ENCODE data around the gene KCTD13. TPM values are rescaled to one million over a fixed set of nuclear protein-coding genes. Genes with fewer than 3 reads are reported as not detected.

KCTD13 gene
- total and polyA plus RNA-seq, 2 of the 8 experiments (the other 6 are each of a cell fraction or from before 2014, with no cell fraction given): 9.2 to 10.8 TPM

GRCh38 chr16:29868396-29869009 is 57.5 kb downstream of the KCTD13 start:
- WGBS, 2 experiments (ENCODE audit: extremely low coverage in 1 of 2, insufficient coverage in 1 of 2, insufficient read length in 1 of 2, insufficient replicate concordance in 2 of 2, low coverage in 1 of 2, low lambda C conversion rate in 2 of 2, missing lambda C conversion rate in 1 of 2): 89% methylated on average over 8 of the region's 8 CpGs; no CpG with 5 or more reads in 1 of the 2 experiments
- DNase-seq (ENCODE audit: low read depth in 1 of 2, low spot score in 2 of 2) (no peak), FAIRE-seq (no peak)
- CTCF ChIA-PET (ENCODE audit: partially characterized antibody): interaction anchor here (0.6 to 1.4 kb wide), 4 partner anchors 9 to 43 kb away, joined by 3 to 4 read pairs (median 3); no protein-coding TSS in a partner anchor
- H3K36me3 ChIP-seq (ENCODE audit: control insufficient read depth in 2 of 4, insufficient read depth in 4 of 4, low read length in 3 of 4): peaks cover 0 to 3% (median 0%) of the 10 kb centered on the region in 4 experiments; a peak in 2 of 8 replicates
- H4K8ac ChIP-seq (ENCODE audit: extremely low read depth, insufficient read depth, low read length): no peak overlapping the region
- POLR2A ChIA-PET (ENCODE audit: partially characterized antibody): interaction anchor here (0.6 to 1.3 kb wide), 5 partner anchors 10 to 152 kb away, joined by 3 to 4 read pairs (median 4); partner anchors contain the start of gene PAGR1
- H2BK120ac ChIP-seq (replicated peaks; ENCODE audit: low read depth, low read length): no peak overlapping the region
- H2AFZ ChIP-seq (ENCODE audit: low read length): no peak overlapping the region
- no peak overlapping the region for H4K5ac ChIP-seq (ENCODE audit: insufficient read length, low read depth, low read length)
- TF ChIP-seq EP300 (IDR thresholded peaks at IDR 0.05; ENCODE audit: borderline replicate concordance in 1 of 2, low read depth in 2 of 2, low read length in 2 of 2) (no peak), KDM5A (IDR thresholded peaks at IDR 0.05; ENCODE audit: low read length) (no peak), ASH2L (IDR thresholded peaks at IDR 0.05; ENCODE audit: low read length) (no peak), BACH1 (IDR thresholded peaks at IDR 0.05; ENCODE audit: low read length) (no peak)
- H3K23ac ChIP-seq (ENCODE audit: insufficient read length): no peak overlapping the region
- no peak overlapping the region for H4K91ac ChIP-seq (replicated peaks; ENCODE audit: insufficient read length, low read length)
- no peak overlapping the region for H2BK15ac ChIP-seq (ENCODE audit: low read length)
- H3K27me3 ChIP-seq (replicated peaks in 1 of 4; ENCODE audit: control insufficient read depth in 3 of 4, extremely low read depth in 1 of 4, insufficient read depth in 3 of 4, low read length in 3 of 4): no peaks in the 10 kb centered on the region
- no peak overlapping the region for H3K4me2 ChIP-seq (ENCODE audit: insufficient read depth in 1 of 2, low read depth in 2 of 2, low read length in 2 of 2)
- no peak overlapping the region for H3K4me3 ChIP-seq (ENCODE audit: extremely low read depth in 1 of 4, insufficient read depth in 2 of 4, low read depth in 3 of 4, low read length in 4 of 4)
- no peak overlapping the region for H3K4ac ChIP-seq (replicated peaks; ENCODE audit: insufficient read length, low read depth, low read length)
- no peak overlapping the region for H3K27ac ChIP-seq (ENCODE audit: low read depth, low read length)
- peaks cover 3% of the 10 kb centered on the region; the same call in 1 of the 2 replicates for H3K23me2 ChIP-seq (ENCODE audit: low read depth, low read length)
- no peak overlapping the region for H2BK20ac ChIP-seq (ENCODE audit: low read length)
- H3K56ac ChIP-seq (replicated peaks; ENCODE audit: insufficient read length, low read depth, low read length): no peak overlapping the region
- no peak overlapping the region for H3K9ac ChIP-seq (replicated peaks in 1 of 4; ENCODE audit: extremely low read depth in 1 of 4, low read depth in 3 of 4, low read length in 3 of 4)
- H3K14ac ChIP-seq (ENCODE audit: insufficient read length): no peak overlapping the region
- H3K79me1 ChIP-seq (ENCODE audit: low read depth, low read length): no peaks in the 10 kb centered on the region
- H2BK5ac ChIP-seq (ENCODE audit: low read depth, low read length): no peak overlapping the region
- H4K20me1 ChIP-seq (replicated peaks in 1 of 2; ENCODE audit: control insufficient read depth in 1 of 2, insufficient read depth in 2 of 2, low read length in 2 of 2): peaks cover 0 to 2% of the 10 kb centered on the region in 2 experiments
- H2BK12ac ChIP-seq (ENCODE audit: low read depth, low read length): no peak overlapping the region
- no peak overlapping the region for H2AK5ac ChIP-seq (ENCODE audit: low read depth, low read length)
- H3K9me3 ChIP-seq (ENCODE audit: insufficient read depth in 2 of 2, low read depth in 1 of 2, low read length in 1 of 2): no peaks in the 10 kb centered on the region
- no peak overlapping the region for H3K18ac ChIP-seq (ENCODE audit: extremely low read depth, low read length)
- no peaks in the 10 kb centered on the region for H3K79me2 ChIP-seq (ENCODE audit: control insufficient read depth in 1 of 2, insufficient read depth in 2 of 2, low read length in 2 of 2)
- H3K4me1 ChIP-seq (replicated peaks in 1 of 4; ENCODE audit: control insufficient read depth in 3 of 4, insufficient read depth in 4 of 4, low read length in 3 of 4): peaks cover 0 to 7% (median 3%) of the 10 kb centered on the region in 4 experiments; a peak in 3 of 7 replicates

Measured in H1 (cell line).